A549 (cell line): ENCODE results near the gene KRT84. TPM values are rescaled to one million over a fixed set of nuclear protein-coding genes. Genes with fewer than 3 reads are reported as not detected.

Experiments used
- ATAC-seq, 2 experiments: fragments of 200-7000 bp in 1 of 2; fragments of >200 bp in 1 of 2; cut with Nextera tagmentation in 1 of 2; cut with Tn5 transposase in 1 of 2; 3 replicates each; pipeline versions ENCODE4 v1.8.0 to v1.9.1; 2018 to 2020; ENCODE audit warnings: mild to moderate bottlenecking in 1 of 2, moderate library complexity in 1 of 2
- CTCF ChIA-PET: fragments of 300-600 bp; sonication (Branson Sonifier 250); formaldehyde crosslinking; extraction: SDS; loops from one replicate; lab custom pipeline; 2021; ENCODE audit warnings: antibody characterized with exemption, inconsistent platforms; lab: Yijun Ruan, JAX
- POLR2A ChIA-PET: fragments of 350-600 bp; formaldehyde crosslinking; extraction: SDS; loops from one replicate; lab custom pipeline; 2021; ENCODE audit warnings: antibody characterized with exemption, inconsistent platforms; lab: Yijun Ruan, JAX
- DNase-seq, 2 experiments: peaks; one replicate each; pipeline versions ENCODE4 v3.0.0 to v3.0.0-alpha.2; 2011 to 2016; ENCODE audit warnings: low read depth in 1 of 2, low spot score in 1 of 2
- FAIRE-seq: peaks from 2 replicates; lab custom pipeline; 2011; peaks lifted over from hg19 to GRCh38; lab: Jason Lieb, UNC
- H3K27ac ChIP-seq, 2 experiments: fragments of >200 bp; sonication (Bioruptor Twin); formaldehyde crosslinking; 3 replicates each; pipeline ENCODE4 v1.5.1; 2016 to 2017
- H3K4me1 ChIP-seq: fragments of >200 bp; sonication (Bioruptor Twin); formaldehyde crosslinking; 3 replicates; pipeline ENCODE4 v1.6.1; 2016
- H3K4me2 ChIP-seq: fragments of >200 bp; sonication (Bioruptor Twin); formaldehyde crosslinking; 3 replicates; pipeline ENCODE4 v1.6.1; 2016
- H3K4me3 ChIP-seq: fragments of >200 bp; sonication (Bioruptor Twin); formaldehyde crosslinking; 3 replicates; pipeline ENCODE4 v1.5.1; 2016
- H3K9me3 ChIP-seq: fragments of >200 bp; sonication (Bioruptor Twin); formaldehyde crosslinking; 3 replicates; pipeline ENCODE4 v1.6.1; 2016
- CBX2 ChIP-seq: fragments of 200-600 bp; sonication (generic); IDR thresholded peaks from 2 replicates; pipeline ENCODE4 v1.6.1; 2016; ENCODE audit warnings: low read depth, mild to moderate bottlenecking, borderline replicate concordance
- CEBPB ChIP-seq, 2 experiments: fragments of >200 bp in 1 of 2; sonication (Bioruptor Twin) in 1 of 2; formaldehyde crosslinking in 1 of 2; IDR thresholded peaks; 2 replicates each; pipeline ENCODE4 v1.6.1; 2012 to 2016
- CHD4 ChIP-seq: fragments of 200-600 bp; sonication (generic); IDR thresholded peaks from 2 replicates; pipeline ENCODE4 v1.6.1; 2016; ENCODE audit warnings: antibody characterized with exemption, mild to moderate bottlenecking, borderline replicate concordance
- EP300 ChIP-seq, 2 experiments: fragments of >200 bp; sonication (Bioruptor Twin); formaldehyde crosslinking; IDR thresholded peaks; 2 replicates in 1 of 2; 3 replicates in 1 of 2; pipeline ENCODE4 v1.6.1; 2016 to 2017
- ESRRA ChIP-seq: fragments of 150-350 bp; IDR thresholded peaks from 2 replicates; pipeline ENCODE4 v1.6.1; 2014; ENCODE audit warnings: mild to moderate bottlenecking, low read length, borderline replicate concordance
- FOSB ChIP-seq: fragments of 250-450 bp; sonication (Bioruptor Pico); IDR thresholded peaks from 2 replicates; pipeline ENCODE4 v1.5.0; 2020; ENCODE audit warnings: mild to moderate bottlenecking, moderate library complexity
- FOXS1 ChIP-seq: fragments of 250-450 bp; sonication (Bioruptor Pico); IDR thresholded peaks from 2 replicates; pipeline ENCODE4 v1.5.0; 2020; ENCODE audit warnings: mild to moderate bottlenecking, moderate library complexity
- GATA3 ChIP-seq: IDR thresholded peaks from 2 replicates; pipeline ENCODE4 v1.6.1; 2012; ENCODE audit warnings: borderline replicate concordance
- HOXB5 ChIP-seq: fragments of 250-450 bp; sonication (Bioruptor Pico); IDR thresholded peaks from 2 replicates; pipeline ENCODE4 v1.5.0; 2020; ENCODE audit warnings: mild to moderate bottlenecking, moderate library complexity
- MAFK ChIP-seq: fragments of 450-650 bp; IDR thresholded peaks from 2 replicates; pipeline ENCODE4 v1.6.1; 2014; ENCODE audit not compliant: partially characterized antibody
- NR3C1 ChIP-seq: fragments of >200 bp; sonication (Bioruptor Twin); formaldehyde crosslinking; IDR thresholded peaks from 3 replicates; pipeline ENCODE4 v1.6.1; 2017
- POLR2AphosphoS2 ChIP-seq: conservative IDR thresholded peaks from 2 replicates; pipeline ENCODE4 v1.6.1; 2012; ENCODE audit warnings: low read length, improper control_type of control experiment, inconsistent platforms
- RARB ChIP-seq: fragments of 250-450 bp; sonication (Bioruptor Pico); IDR thresholded peaks from 2 replicates; pipeline ENCODE4 v1.8.0; 2021; ENCODE audit warnings: mild to moderate bottlenecking, moderate library complexity
- RCOR1 ChIP-seq: fragments of 150-350 bp; IDR thresholded peaks from 2 replicates; pipeline ENCODE4 v1.6.1; 2014; ENCODE audit warnings: antibody characterized with exemption, low read length, low read depth
- RNF2 ChIP-seq: fragments of 200-600 bp; sonication (generic); IDR thresholded peaks from 2 replicates; pipeline ENCODE4 v1.6.1; 2016; ENCODE audit warnings: low read depth, mild to moderate bottlenecking, antibody characterized with exemption, moderate library complexity, borderline replicate concordance
- TFCP2L1 ChIP-seq: fragments of 250-450 bp; sonication (Bioruptor Pico); IDR thresholded peaks from 2 replicates; pipeline ENCODE4 v1.5.0; 2021; ENCODE audit warnings: mild to moderate bottlenecking
- ZSCAN20 ChIP-seq: fragments of 250-450 bp; sonication (Bioruptor Pico); IDR thresholded peaks from 2 replicates; pipeline ENCODE4 v1.8.0; 2022; ENCODE audit warnings: mild to moderate bottlenecking, moderate library complexity
- WGBS: methylation state at CpG from one replicate; pipeline ENCODE4 v1.1.6; 2017; ENCODE audit errors: missing lambda C conversion rate; 5-methylcytosine and 5-hydroxymethylcytosine counted together
- polyA plus RNA-seq, 4 experiments: library from polyadenylated mRNA; depleted of rRNA in 3 of 4; stranded (reverse); fragments of >200 nt; fragmentation: RNase III in 1 of 4; extraction: RNeasy Plus Mini Kit Qiagen cat#74134 plus additional on column Dnase treatment in 1 of 4; gene quantifications; 2 replicates in 3 of 4; 3 replicates in 1 of 4; pipeline ENCODE4 v1.2.3, GENCODE V29; 2011 to 2017
- TF ChIP-seq, protein P1 (sequence below): fragments of 200-600 bp; sonication (generic); IDR thresholded peaks from 2 replicates; pipeline ENCODE4 v1.6.1; 2016; ENCODE audit warnings: antibody characterized with exemption, mild to moderate bottlenecking, moderate library complexity
- TF ChIP-seq, protein P2 (sequence below): fragments of >200 bp; sonication (Bioruptor Twin); formaldehyde crosslinking; IDR thresholded peaks from 3 replicates; pipeline ENCODE4 v1.6.1; 2016
- TF ChIP-seq, protein P3 (sequence below): fragments of 250-450 bp; sonication (Bioruptor Pico); IDR thresholded peaks from 2 replicates; pipeline ENCODE4 v1.5.0; 2021; ENCODE audit warnings: mild to moderate bottlenecking, moderate library complexity, borderline replicate concordance

Gene KRT84
- polyA plus RNA-seq, 2 of the 4 experiments (the other 2 are of a cell fraction), result not detected

DNA sequence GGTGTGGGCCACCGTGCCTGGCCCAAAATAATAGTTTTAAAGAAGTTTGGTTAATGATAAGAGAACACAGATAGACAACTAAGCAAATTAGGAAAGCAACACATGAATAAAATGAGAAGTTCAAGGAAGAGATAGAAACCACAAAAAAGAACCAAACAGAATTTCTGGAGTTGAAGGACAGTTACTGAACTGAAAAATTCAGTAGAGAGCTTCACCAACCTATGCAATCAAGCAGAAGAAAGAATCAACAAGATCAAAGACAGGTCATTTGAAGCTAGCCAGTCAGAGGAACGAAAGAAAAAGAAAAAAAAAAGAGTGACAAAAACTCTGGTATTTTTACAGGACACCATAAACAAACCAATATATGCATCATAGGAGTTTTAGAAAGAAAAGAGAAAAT is 48.8 kb downstream of the KRT84 start:
- DNase-seq (no peak), ATAC-seq (no peak), FAIRE-seq (no peak)
- no peak overlapping the region for H3K4me3 ChIP-seq
- H3K9me3 ChIP-seq, result no peaks in the 10 kb centered on the region; the same call in 2 of the 3 replicates
- ChIA-PET POLR2A (no interaction called here), CTCF (interaction anchor here (1.3 to 3.0 kb wide), 7 partner anchors 10 to 549 kb away, joined by 3 to 27 read pairs (median 4); no protein-coding TSS in a partner anchor)
- H3K4me1 ChIP-seq, result peaks cover 21% of the 10 kb centered on the region
- H3K4me2 ChIP-seq, result no peak overlapping the region
- peak overlapping the region; percentile 3 to 54; a peak in 4 of 6 replicates for H3K27ac ChIP-seq
- WGBS, result 83% methylated on average over 2 of the region's 2 CpGs
- TF ChIP-seq HOXB5 (CRISPR knock-in tag), result no peak
- no peak for TF ChIP-seq RARB
- TF ChIP-seq, protein P1, sequence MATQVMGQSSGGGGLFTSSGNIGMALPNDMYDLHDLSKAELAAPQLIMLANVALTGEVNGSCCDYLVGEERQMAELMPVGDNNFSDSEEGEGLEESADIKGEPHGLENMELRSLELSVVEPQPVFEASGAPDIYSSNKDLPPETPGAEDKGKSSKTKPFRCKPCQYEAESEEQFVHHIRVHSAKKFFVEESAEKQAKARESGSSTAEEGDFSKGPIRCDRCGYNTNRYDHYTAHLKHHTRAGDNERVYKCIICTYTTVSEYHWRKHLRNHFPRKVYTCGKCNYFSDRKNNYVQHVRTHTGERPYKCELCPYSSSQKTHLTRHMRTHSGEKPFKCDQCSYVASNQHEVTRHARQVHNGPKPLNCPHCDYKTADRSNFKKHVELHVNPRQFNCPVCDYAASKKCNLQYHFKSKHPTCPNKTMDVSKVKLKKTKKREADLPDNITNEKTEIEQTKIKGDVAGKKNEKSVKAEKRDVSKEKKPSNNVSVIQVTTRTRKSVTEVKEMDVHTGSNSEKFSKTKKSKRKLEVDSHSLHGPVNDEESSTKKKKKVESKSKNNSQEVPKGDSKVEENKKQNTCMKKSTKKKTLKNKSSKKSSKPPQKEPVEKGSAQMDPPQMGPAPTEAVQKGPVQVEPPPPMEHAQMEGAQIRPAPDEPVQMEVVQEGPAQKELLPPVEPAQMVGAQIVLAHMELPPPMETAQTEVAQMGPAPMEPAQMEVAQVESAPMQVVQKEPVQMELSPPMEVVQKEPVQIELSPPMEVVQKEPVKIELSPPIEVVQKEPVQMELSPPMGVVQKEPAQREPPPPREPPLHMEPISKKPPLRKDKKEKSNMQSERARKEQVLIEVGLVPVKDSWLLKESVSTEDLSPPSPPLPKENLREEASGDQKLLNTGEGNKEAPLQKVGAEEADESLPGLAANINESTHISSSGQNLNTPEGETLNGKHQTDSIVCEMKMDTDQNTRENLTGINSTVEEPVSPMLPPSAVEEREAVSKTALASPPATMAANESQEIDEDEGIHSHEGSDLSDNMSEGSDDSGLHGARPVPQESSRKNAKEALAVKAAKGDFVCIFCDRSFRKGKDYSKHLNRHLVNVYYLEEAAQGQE, result no peak
- no peak for TF ChIP-seq ZSCAN20 (CRISPR knock-in tag)
- no peak for TF ChIP-seq RNF2
- TF ChIP-seq CHD4, result no peak
- TF ChIP-seq, protein P2, sequence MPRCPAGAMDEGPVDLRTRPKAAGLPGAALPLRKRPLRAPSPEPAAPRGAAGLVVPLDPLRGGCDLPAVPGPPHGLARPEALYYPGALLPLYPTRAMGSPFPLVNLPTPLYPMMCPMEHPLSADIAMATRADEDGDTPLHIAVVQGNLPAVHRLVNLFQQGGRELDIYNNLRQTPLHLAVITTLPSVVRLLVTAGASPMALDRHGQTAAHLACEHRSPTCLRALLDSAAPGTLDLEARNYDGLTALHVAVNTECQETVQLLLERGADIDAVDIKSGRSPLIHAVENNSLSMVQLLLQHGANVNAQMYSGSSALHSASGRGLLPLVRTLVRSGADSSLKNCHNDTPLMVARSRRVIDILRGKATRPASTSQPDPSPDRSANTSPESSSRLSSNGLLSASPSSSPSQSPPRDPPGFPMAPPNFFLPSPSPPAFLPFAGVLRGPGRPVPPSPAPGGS, result no peak
- no peak for TF ChIP-seq ESRRA
- TF ChIP-seq TFCP2L1, result no peak
- no peak for TF ChIP-seq FOXS1 (CRISPR knock-in tag)
- no peak for TF ChIP-seq CBX2
- no peak for TF ChIP-seq POLR2AphosphoS2
- no peak for TF ChIP-seq GATA3
- TF ChIP-seq MAFK, result no peak
- TF ChIP-seq FOSB (CRISPR knock-in tag), result no peak
- TF ChIP-seq, protein P3, sequence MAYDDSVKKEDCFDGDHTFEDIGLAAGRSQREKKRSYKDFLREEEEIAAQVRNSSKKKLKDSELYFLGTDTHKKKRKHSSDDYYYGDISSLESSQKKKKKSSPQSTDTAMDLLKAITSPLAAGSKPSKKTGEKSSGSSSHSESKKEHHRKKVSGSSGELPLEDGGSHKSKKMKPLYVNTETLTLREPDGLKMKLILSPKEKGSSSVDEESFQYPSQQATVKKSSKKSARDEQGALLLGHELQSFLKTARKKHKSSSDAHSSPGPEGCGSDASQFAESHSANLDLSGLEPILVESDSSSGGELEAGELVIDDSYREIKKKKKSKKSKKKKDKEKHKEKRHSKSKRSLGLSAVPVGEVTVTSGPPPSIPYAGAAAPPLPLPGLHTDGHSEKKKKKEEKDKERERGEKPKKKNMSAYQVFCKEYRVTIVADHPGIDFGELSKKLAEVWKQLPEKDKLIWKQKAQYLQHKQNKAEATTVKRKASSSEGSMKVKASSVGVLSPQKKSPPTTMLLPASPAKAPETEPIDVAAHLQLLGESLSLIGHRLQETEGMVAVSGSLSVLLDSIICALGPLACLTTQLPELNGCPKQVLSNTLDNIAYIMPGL, result no peak
- no peak for TF ChIP-seq CEBPB (IDR thresholded peaks at IDR 0.05)
- TF ChIP-seq RCOR1, result no peak

DNA sequence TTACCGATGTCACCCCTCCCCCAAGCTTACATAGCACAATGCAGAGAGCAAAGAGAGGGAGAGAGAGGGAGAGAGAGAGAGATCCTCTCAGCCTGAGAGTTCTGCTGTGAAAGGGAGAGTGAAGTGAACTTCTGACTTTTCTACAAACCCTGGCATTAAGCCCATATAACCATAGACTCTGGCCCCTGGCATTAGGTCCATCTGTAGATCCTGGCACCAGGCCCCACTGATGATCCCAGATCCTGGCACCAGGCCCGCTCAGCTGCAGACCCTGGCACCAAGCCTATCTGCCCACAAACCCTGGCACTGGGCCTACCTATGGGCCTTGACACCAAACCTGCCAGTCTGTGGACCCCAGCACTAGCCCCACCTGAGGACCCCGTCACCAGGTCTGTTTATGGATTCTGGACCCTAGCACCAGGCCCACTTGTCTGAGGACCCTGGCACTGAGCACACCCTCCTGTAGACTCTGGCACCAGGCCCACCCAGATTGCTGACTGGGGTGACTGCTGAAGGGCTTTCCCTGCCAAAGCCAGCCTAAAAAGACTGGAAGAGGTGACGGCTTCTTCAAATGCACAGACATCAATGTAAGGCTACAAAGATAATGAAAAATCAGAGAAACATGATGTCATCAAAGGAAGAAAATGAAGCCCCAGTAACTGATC is 49.7 kb downstream of the KRT84 start:
- no peak overlapping the region for H3K4me3 ChIP-seq
- peak overlapping the region; percentile 35 to 65; a peak in 4 of 6 replicates for H3K27ac ChIP-seq
- peaks cover 21% of the 10 kb centered on the region for H3K4me1 ChIP-seq
- peak in 1 of 2 experiments; percentile 50 for DNase-seq
- ChIA-PET POLR2A (interaction anchor here (1.2 kb wide), 1 partner anchor 57 kb away, joined by 3 read pairs; no protein-coding TSS in a partner anchor), CTCF (interaction anchor here (1.5 to 3.0 kb wide), 5 partner anchors 9 to 544 kb away, joined by 3 to 27 read pairs (median 5); no protein-coding TSS in a partner anchor)
- H3K4me2 ChIP-seq, result peak overlapping the region; percentile 8; the same call in 1 of the 3 replicates
- TF ChIP-seq EP300 (IDR thresholded peaks at IDR 0.05) (0 out of 5 replicates have a peak, but pooled peaks of 1 of the 2 experiments have one; percentile 26), GATA3 (peak; percentile 38; the same call in 1 of the 2 replicates), NR3C1 (no peak)
- FAIRE-seq, result no peak
- 83% methylated on average over 4 of the region's 4 CpGs for WGBS
- ATAC-seq, result peak; percentile 20 to 26; a peak in 3 of 6 replicates
- H3K9me3 ChIP-seq, result no peaks in the 10 kb centered on the region; the same call in 2 of the 3 replicates
